GM19099 (cell line): ENCODE results near the gene PPP1R10.

ENCODE experiments used
- POLR2A ChIP-seq: IDR thresholded peaks from 3 replicates; pipeline ENCODE4 v1.6.1; 2011; ENCODE audit warnings: low read depth; ENCODE audit not compliant: insufficient read length; ENCODE audit errors: extremely low read depth

The PPP1R10 gene

GRCh38 chr6:30616811-30617564, at the start of gene PPP1R10:
Gene PPP1R10 (minus strand): TSS chr6:30617243. CDS start chr6:30609944, 7,299 bp downstream.
- TF ChIP-seq POLR2A = peak; percentile 100

- TF ChIP-seq POLR2A = no peak
Observed at GRCh38 chr6:30664994-30665767, 48.1 kb upstream of the PPP1R10 start.

- TF ChIP-seq POLR2A = no peak
Observed at GRCh38 chr6:30657454-30657853, 40.4 kb upstream of the PPP1R10 start.

GRCh38 chr6:30656513-30656912, 39.5 kb upstream of the PPP1R10 start:
- no peak for TF ChIP-seq POLR2A

GRCh38 chr6:30655743-30656094, 38.7 kb upstream of the PPP1R10 start:
- no peak for TF ChIP-seq POLR2A

- TF ChIP-seq POLR2A = no peak
Observed at GRCh38 chr6:30654798-30655742, 38.0 kb upstream of the PPP1R10 start.

GRCh38 chr6:30651143-30651542, 34.1 kb upstream of the PPP1R10 start:
- no peak for TF ChIP-seq POLR2A

GRCh38 chr6:30647242-30648116, 30.4 kb upstream of the PPP1R10 start:
- peak; percentile 53 for TF ChIP-seq POLR2A

GRCh38 chr6:30646450-30647241, 29.6 kb upstream of the PPP1R10 start, which contains the start of gene C6orf136:
Gene C6orf136 (plus strand): TSS chr6:30647133. CDS start chr6:30647232, 99 bp downstream.
- TF ChIP-seq POLR2A = no peak

- no peak for TF ChIP-seq POLR2A
Observed at GRCh38 chr6:30645989-30646388, 28.9 kb upstream of the PPP1R10 start.

- no peak for TF ChIP-seq POLR2A
Observed at GRCh38 chr6:30644769-30645168, 27.7 kb upstream of the PPP1R10 start.

GRCh38 chr6:30643656-30644055, 26.6 kb upstream of the PPP1R10 start:
- no peak for TF ChIP-seq POLR2A

GRCh38 chr6:30641048-30641447, 24.0 kb upstream of the PPP1R10 start:
- TF ChIP-seq POLR2A = no peak

GRCh38 chr6:30640481-30640880, 23.4 kb upstream of the PPP1R10 start:
- no peak for TF ChIP-seq POLR2A

- no peak for TF ChIP-seq POLR2A
Observed at GRCh38 chr6:30635834-30636233, 18.8 kb upstream of the PPP1R10 start.
